Adrenal gland (tissue), 5 donors: ENCODE results near the gene LMNA.

Experiments used
- POLR2A ChIP-seq, 2 donors: fragments of 450-650 bp; IDR thresholded peaks; one replicate each; pipeline ENCODE4 v1.6.1; 2017; ENCODE audit warnings: antibody characterized with exemption in 2 of 2, mild to moderate bottlenecking in 2 of 2, moderate library complexity in 1 of 2
- TF ChIP-seq, protein P1 (sequence below), 6 experiments: fragments of 450-650 bp in 4 of 6; fragments of 200-600 bp in 2 of 6; sonication (generic) in 1 of 6; IDR thresholded peaks; 1 replicate in 5 of 6; 2 replicates in 1 of 6; pipeline versions ENCODE4 v1.5.1 to v1.8.0; 2016 to 2021; ENCODE audit warnings: antibody characterized with exemption in 6 of 6, mild to moderate bottlenecking in 2 of 6, moderate library complexity in 1 of 6
- donor health status: DM: no; HTN: no; CAD: no.

DNA sequence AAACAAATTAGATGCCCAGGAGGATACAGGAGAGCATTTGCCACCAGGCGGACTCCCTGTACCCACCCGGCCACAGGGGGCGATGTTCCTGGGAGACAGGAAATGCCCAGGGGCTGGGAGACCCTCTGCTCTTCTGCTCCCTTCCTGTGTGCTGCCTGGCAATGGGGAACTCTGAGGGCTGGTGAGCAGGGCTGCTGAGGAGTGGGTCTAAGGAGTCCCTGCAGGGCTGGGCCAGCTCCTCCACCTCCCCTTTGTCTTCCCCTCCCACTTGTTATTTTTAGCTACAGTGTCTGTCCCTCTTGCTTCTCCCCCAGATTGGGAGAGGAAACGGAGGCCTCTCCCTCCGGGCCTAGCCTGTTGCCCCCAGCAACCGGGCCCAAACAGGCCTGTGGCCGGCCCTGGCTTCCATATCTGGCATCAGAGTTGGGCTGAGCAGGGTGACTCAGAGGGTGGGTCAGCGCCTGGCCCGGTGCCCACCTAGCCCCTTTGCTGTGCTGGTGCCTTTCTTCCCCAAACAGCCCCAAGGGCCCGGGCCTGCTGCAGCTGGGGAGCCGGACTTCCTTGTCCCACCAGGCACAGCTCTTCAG, 11.6 kb downstream of the LMNA start:
- TF ChIP-seq, protein P1, sequence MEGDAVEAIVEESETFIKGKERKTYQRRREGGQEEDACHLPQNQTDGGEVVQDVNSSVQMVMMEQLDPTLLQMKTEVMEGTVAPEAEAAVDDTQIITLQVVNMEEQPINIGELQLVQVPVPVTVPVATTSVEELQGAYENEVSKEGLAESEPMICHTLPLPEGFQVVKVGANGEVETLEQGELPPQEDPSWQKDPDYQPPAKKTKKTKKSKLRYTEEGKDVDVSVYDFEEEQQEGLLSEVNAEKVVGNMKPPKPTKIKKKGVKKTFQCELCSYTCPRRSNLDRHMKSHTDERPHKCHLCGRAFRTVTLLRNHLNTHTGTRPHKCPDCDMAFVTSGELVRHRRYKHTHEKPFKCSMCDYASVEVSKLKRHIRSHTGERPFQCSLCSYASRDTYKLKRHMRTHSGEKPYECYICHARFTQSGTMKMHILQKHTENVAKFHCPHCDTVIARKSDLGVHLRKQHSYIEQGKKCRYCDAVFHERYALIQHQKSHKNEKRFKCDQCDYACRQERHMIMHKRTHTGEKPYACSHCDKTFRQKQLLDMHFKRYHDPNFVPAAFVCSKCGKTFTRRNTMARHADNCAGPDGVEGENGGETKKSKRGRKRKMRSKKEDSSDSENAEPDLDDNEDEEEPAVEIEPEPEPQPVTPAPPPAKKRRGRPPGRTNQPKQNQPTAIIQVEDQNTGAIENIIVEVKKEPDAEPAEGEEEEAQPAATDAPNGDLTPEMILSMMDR (IDR thresholded peaks at IDR 0.05) = peak in 4 of 6 experiments; percentile 26 to 46 (median 37)
- TF ChIP-seq POLR2A (IDR thresholded peaks at IDR 0.05) = no peak
